IPS DF 19.7 (cell line): ENCODE measurements around the gene GRIK5.
"Not testable (repeated sequence)": the region's sequence is repeated elsewhere in the genome, so short reads cannot be mapped to it uniquely, and the experiment has no call there.

Experiments
- DNase-seq: peaks from one replicate; pipeline ENCODE4 v3.0.0-alpha.2; 2013; ENCODE audit warnings: low read depth, low spot score

GRIK5 gene

GRCh38 chr19:42017040-42017439 lies 53.0 kb downstream of the GRIK5 start:
- no peak for DNase-seq

- DNase-seq, result not testable (repeated sequence)
Observed at GRCh38 chr19:42012747-42013146, 57.3 kb downstream of the GRIK5 start.

GRCh38 chr19:42010245-42011126 lies 59.5 kb downstream of the GRIK5 start:
- no peak for DNase-seq

DNA sequence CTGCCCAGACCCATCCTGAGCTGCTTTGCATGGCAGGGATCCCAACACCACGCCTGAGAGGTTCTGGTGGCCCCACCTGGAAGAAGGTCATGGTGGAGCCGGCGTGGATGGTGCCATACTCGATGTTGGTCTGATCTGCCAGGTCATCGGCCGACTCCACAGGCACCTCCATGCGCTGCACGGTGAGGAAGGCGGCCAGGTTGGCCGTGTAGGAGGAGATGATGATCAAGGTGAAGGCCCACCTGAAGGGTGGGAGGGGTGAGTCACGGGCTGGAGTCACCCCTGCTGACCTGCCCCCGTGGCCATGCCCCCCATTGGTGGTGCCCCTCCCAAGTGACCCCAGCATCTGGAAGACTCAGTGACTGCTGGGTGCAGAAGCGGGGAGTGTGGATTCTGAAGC lies 63.4 kb downstream of the GRIK5 start:
- no peak for DNase-seq

- DNase-seq, result no peak
Observed at GRCh38 chr19:42005504-42005903, 64.5 kb downstream of the GRIK5 start.

DNA sequence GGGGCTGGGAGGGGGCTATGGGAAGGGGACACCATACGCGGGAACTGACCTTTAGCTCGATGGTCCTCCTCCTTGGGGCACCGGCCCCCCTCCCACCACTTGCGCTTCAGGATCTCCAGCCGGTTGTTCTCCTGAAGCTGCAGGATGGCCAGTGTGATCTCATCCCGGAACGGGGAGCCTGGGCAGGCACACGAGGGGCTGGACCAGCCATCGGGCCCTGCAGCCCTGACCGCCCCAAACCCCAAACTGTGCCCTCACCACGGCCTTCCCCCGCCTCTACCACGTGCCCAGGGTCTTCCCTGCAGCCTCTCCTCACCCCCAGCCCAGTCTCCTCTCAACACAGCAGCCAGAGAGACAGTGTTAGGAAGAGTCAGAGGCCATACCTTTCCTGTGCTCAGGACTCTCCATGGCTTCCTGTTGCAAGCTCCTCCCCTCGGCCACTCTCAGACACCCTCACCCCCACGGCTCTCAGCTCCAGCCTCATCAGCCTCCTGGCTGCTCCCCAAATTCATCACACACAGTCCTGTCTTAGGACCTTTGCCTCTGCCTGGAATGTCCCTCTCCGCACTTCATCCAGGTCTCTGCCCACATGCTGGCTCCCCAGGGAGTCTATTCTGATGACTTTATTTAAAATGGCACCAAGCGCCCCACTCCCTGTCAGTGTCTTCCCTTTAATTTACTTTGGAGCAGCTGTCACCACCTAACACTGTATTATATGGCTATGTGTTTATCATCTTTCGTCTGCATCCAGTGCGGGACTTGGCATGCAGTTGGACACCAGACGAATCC lies 66.3 kb downstream of the GRIK5 start:
- DNase-seq, result no peak

GRCh38 chr19:41999878-42000208 lies 70.2 kb downstream of the GRIK5 start:
- DNase-seq, result no peak

DNA sequence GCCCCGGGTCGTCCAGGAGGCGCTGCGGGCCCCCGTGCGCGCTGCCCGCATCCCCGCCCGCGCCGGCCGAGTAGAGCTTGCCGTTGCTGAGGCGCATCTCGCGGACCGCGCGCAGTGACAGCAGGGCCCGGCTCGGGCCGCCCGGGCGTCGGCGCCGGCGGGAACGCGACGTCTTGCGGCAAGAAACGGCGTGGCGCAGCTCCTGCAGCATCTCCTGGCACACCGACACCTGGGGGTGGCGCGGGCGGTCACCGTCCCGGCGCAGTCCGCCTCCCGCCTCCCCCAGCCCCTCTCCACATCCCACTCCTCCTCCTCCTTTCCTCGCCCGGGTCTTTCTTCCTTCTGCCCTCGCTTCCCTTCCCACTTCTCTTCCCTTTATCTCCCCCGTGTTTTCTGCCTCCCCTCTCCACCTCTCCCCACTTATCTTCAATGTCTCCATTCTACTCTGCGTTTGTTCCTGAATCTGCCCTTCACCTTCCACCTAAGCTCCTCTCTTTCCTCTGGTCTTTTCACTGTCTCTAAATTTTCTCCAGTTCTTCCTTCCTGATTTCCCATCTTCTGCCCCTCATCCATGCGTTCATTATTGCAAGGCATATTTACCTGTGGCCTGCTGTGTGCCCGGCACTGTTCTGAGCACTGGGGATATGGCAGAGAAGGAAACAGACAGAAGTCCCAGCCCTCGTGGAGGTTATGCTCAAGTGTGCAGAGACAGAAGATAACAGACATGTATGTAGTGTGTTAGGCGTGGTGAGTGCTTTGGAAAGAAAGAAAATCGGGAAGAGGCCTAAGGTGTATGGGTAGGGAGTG lies 70.7 kb downstream of the GRIK5 start:
- no peak for DNase-seq

GRCh38 chr19:41998246-41999020 lies 71.6 kb downstream of the GRIK5 start:
- DNase-seq, result no peak

- no peak for DNase-seq
Observed at GRCh38 chr19:41997851-41998229, 72.2 kb downstream of the GRIK5 start.

- no peak for DNase-seq
Observed at GRCh38 chr19:41997121-41997850, 72.7 kb downstream of the GRIK5 start.

DNA sequence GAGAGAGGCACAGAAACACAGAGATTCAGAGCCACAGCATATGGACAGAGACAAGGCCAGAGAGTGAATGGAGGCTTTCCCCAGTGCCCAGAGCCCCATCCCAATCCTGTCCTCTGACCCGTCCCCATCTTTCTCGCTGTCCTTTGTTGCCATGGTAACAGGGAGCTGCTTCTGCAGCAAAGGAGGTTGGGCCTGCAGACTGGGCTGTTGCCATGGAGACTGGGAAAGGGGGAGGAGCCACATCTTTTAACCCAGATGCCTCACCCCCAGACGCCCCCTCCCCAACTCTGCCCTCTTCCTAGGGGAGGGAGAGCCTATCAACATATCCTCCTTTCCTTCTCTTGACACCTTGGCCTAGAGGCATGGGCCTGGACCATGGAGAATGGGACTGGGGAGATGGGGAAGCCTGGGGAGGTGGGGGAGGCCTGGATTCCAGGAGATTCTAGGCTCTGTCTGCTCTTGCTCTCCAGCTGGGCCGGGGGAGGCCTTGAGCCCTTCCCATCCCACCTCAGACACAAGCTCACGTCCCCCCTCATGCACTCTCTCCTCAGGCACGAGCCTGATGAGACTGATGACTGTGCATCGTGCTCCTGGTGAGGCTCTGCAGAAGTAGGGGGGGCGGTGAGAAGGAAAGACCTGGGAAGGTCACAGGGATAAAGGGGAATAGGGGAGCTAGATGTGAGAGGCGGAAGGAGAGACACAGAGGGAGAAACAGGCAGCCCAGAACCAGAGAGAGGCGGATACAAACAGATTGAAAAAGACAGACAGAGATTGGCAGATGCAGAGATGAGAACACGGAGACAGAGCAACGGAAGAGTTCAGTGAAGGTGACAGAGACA lies 73.8 kb downstream of the GRIK5 start:
- peak; percentile 48 for DNase-seq

GRCh38 chr19:41994994-41995958 lies 74.7 kb downstream of the GRIK5 start:
- DNase-seq, result no peak

- no peak for DNase-seq
Observed at GRCh38 chr19:41994521-41994971, 75.5 kb downstream of the GRIK5 start.

- no peak for DNase-seq
Observed at GRCh38 chr19:41993612-41994483, 76.2 kb downstream of the GRIK5 start, which contains the start of gene ATP1A3. ATP1A3 (minus strand) TSS chr19:41994230; CDS start chr19:41994076, 154 bp downstream.

- not testable (repeated sequence) for DNase-seq
Observed at GRCh38 chr19:41991925-41992569, 78.0 kb downstream of the GRIK5 start.

GRCh38 chr19:41991025-41991424 lies 79.0 kb downstream of the GRIK5 start:
- no peak for DNase-seq
